ENCODE measurements around the gene ZFYVE26.
A peak's percentile ranks its signal among the peaks of the same experiment; 100 is the strongest.

Gene ZFYVE26

DNA sequence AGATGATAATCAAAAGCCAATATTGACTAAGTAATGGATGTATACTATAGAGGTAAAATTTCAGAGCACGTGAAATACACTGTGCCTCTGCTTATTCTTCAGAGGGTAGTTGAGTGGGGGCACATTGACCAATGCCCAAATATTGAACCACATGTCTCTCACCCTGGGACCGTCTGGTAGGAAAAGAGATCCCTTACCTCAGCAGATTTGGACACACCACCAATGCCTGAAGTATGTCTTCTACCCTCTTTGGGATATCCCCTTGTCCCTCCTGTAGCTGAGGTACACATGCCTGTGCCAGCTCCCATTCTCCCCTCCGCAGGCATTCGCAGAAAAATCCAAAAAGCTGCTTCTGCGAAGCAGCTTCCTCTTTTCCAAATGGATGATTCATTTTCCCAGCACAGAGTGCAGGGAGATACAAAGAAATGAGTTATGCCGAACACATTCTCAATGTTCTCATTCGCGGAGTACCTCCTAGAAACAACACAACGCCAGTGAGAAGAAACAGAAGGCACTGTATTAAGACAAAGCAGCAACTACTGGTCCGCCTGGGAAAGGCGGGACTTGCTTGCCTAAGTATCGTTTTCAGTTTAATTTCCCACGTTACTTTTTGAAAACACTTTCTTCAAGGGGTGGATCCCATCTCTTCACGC is 691 bp downstream of the ZFYVE26 start:
- H3K4me3 ChIP-seq (ENCODE audit: insufficient read depth, low read depth, low read length) = peak overlapping the region; percentile 87
- no peaks in the 10 kb centered on the region for H3K27me3 ChIP-seq (ENCODE audit: control insufficient read depth, insufficient read depth, low read length, poor library complexity, severe bottlenecking)
- H3K9me3 ChIP-seq (ENCODE audit: control insufficient read depth, low read length) = no peaks in the 10 kb centered on the region
- H3K36me3 ChIP-seq (ENCODE audit: control insufficient read depth, insufficient read depth, low read length) = peaks cover 6% of the 10 kb centered on the region
- H3K4me1 ChIP-seq (ENCODE audit: control insufficient read depth, insufficient read depth, low read length) = peaks cover 6% of the 10 kb centered on the region
- WGBS, 2 experiments = 7 to 10% methylated on average over 13 to 14 of the region's 14 CpGs
- H3K27ac ChIP-seq (ENCODE audit: insufficient read depth, low read depth, low read length, poor library complexity, severe bottlenecking) = peak overlapping the region; percentile 60

- WGBS, 2 experiments = 50 to 58% methylated on average over 1 to 2 of the region's 2 CpGs
- H3K27ac ChIP-seq (ENCODE audit: insufficient read depth, low read depth, low read length, poor library complexity, severe bottlenecking) = no peak overlapping the region
- peaks cover 6% of the 10 kb centered on the region for H3K4me1 ChIP-seq (ENCODE audit: control insufficient read depth, insufficient read depth, low read length)
- H3K9me3 ChIP-seq (ENCODE audit: control insufficient read depth, low read length) = no peaks in the 10 kb centered on the region
- H3K36me3 ChIP-seq (ENCODE audit: control insufficient read depth, insufficient read depth, low read length) = peaks cover 9% of the 10 kb centered on the region
- no peaks in the 10 kb centered on the region for H3K27me3 ChIP-seq (ENCODE audit: control insufficient read depth, insufficient read depth, low read length, poor library complexity, severe bottlenecking)
- no peak overlapping the region for H3K4me3 ChIP-seq (ENCODE audit: insufficient read depth, low read depth, low read length)
Observed at GRCh38 chr14:67814821-67815220, 1.6 kb downstream of the ZFYVE26 start.

DNA sequence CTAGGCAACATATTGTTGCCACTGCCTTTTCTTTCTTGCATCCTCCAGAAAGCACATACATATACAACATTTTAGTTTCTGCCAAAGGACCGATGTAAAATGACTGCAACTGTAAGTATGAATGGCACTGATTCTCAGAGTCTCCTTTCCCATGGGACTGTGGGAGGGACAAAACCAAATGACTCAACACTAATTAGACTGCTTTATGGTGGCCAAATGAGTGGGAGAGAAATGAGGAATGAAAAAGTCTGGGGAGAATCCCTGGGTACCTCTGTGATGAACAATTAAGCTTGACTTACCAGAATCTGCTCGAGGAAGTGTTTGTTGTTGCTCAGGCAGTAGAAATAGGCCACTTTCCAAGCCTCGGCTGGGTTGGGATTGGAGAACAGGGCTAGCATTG is 10.1 kb downstream of the ZFYVE26 start:
- 91 to 96% methylated on average over 3 of the region's 3 CpGs for WGBS, 2 experiments
- H3K4me1 ChIP-seq (ENCODE audit: control insufficient read depth, insufficient read depth, low read length) = no peaks in the 10 kb centered on the region
- no peak overlapping the region for H3K4me3 ChIP-seq (ENCODE audit: insufficient read depth, low read depth, low read length)
- no peak overlapping the region for H3K27ac ChIP-seq (ENCODE audit: insufficient read depth, low read depth, low read length, poor library complexity, severe bottlenecking)
- H3K9me3 ChIP-seq (ENCODE audit: control insufficient read depth, low read length) = no peaks in the 10 kb centered on the region
- peaks cover 43% of the 10 kb centered on the region for H3K36me3 ChIP-seq (ENCODE audit: control insufficient read depth, insufficient read depth, low read length)
- no peaks in the 10 kb centered on the region for H3K27me3 ChIP-seq (ENCODE audit: control insufficient read depth, insufficient read depth, low read length, poor library complexity, severe bottlenecking)

GRCh38 chr14:67800743-67801142 is 15.6 kb downstream of the ZFYVE26 start:
- WGBS, 2 experiments = 87 to 100% methylated on average over 2 to 3 of the region's 4 CpGs
- Histone ChIP-seq H3K9me3 (ENCODE audit: control insufficient read depth, low read length) (no peaks in the 10 kb centered on the region), H3K4me1 (ENCODE audit: control insufficient read depth, insufficient read depth, low read length) (no peaks in the 10 kb centered on the region), H3K4me3 (ENCODE audit: insufficient read depth, low read depth, low read length) (no peak overlapping the region), H3K27ac (ENCODE audit: insufficient read depth, low read depth, low read length, poor library complexity, severe bottlenecking) (no peak overlapping the region), H3K36me3 (ENCODE audit: control insufficient read depth, insufficient read depth, low read length) (peaks cover 54% of the 10 kb centered on the region), H3K27me3 (ENCODE audit: control insufficient read depth, insufficient read depth, low read length, poor library complexity, severe bottlenecking) (no peaks in the 10 kb centered on the region)

DNA sequence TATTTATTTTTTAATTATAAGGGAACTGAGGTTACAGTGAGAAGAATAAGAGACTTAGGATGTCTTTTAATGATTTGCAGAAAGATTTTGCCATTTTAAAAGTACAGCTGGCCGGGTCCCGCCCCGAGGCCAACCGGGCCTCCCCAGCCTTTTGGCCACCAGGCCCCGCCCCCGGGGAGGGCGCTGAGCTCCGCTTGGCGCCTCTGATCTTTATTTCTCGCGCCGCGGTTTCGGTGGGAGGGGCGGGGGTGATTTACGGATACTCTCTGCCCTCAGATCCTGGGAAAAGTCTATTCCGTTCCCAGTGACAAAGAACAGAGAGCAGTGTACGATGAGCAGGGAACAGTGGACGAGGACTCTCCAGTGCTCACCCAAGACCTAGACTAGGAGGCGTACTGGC is 17.7 kb downstream of the ZFYVE26 start:
- H3K4me1 ChIP-seq (ENCODE audit: control insufficient read depth, insufficient read depth, low read length) = no peaks in the 10 kb centered on the region
- no peaks in the 10 kb centered on the region for H3K27me3 ChIP-seq (ENCODE audit: control insufficient read depth, insufficient read depth, low read length, poor library complexity, severe bottlenecking)
- H3K4me3 ChIP-seq (ENCODE audit: insufficient read depth, low read depth, low read length) = no peak overlapping the region
- peaks cover 47% of the 10 kb centered on the region for H3K36me3 ChIP-seq (ENCODE audit: control insufficient read depth, insufficient read depth, low read length)
- no peak overlapping the region for H3K27ac ChIP-seq (ENCODE audit: insufficient read depth, low read depth, low read length, poor library complexity, severe bottlenecking)
- H3K9me3 ChIP-seq (ENCODE audit: control insufficient read depth, low read length) = no peaks in the 10 kb centered on the region
- WGBS, 2 experiments = 93 to 94% methylated on average over 20 of the region's 20 CpGs

DNA sequence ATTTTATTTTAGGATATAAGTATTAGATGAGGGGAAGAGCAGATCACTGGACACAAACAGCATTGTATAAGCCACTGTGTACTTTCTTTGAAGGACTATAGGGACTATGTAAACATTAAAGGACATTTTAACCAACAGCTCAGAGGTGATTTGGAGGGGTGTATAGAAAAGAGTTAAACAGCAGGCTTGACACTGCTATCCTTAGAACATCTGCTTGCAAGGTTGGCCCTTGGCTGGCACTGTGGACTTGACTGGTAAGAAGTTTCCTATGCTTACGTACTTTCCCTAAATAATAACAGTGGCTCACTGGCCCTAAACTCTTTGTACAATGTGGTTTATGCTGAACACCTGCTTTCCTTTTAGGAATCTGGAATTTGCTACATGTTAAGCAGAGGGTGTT is 28.7 kb downstream of the ZFYVE26 start:
- Histone ChIP-seq H3K36me3 (ENCODE audit: control insufficient read depth, insufficient read depth, low read length) (peaks cover 38% of the 10 kb centered on the region), H3K27ac (ENCODE audit: insufficient read depth, low read depth, low read length, poor library complexity, severe bottlenecking) (no peak overlapping the region)
- WGBS, 2 experiments = 94 to 97% methylated on average over 1 of the region's 1 CpG

DNA sequence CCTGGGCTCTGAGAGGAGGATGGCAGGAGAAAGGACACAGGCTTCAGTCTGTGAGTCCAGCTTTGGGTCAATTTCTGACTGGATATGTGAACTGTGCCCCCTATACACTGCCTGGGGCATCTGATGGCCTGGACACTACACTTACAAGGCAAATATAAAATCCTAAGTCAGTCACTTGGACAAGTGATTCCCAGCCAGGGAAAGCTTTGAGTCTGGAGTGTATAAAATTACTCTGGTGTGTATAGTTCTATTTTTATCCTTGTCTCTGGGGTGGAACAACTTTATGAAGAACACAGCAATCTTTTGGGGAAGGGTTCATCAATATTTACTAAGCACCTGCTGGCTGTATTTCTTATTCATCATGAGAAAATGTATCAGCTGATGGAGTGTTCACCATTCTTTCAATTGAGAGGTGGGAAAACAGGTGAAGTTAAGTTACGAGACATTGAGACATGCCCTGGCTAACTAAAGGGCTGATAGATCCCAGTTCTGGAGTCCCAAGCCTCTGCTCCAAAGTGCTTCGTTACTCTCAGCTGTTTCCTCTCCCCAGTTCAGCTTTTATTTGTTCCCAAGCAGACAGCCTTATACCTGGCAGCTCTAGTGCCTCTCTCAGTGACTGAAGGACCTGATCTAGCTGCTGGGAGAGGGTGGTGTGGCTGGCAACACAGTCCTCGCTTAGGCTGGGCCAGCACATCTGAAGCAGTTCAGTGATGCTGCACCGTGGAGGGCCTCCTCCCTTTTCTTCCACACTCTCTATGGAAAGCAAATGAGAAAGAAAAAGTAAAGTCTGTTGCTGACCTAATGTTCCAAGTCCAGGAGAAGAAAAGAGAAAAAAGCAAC is 30.9 kb downstream of the ZFYVE26 start:
- Histone ChIP-seq H3K36me3 (ENCODE audit: control insufficient read depth, insufficient read depth, low read length) (peaks cover 40% of the 10 kb centered on the region), H3K27me3 (ENCODE audit: control insufficient read depth, insufficient read depth, low read length, poor library complexity, severe bottlenecking) (no peaks in the 10 kb centered on the region), H3K9me3 (ENCODE audit: control insufficient read depth, low read length) (no peaks in the 10 kb centered on the region), H3K27ac (ENCODE audit: insufficient read depth, low read depth, low read length, poor library complexity, severe bottlenecking) (no peak overlapping the region), H3K4me1 (ENCODE audit: control insufficient read depth, insufficient read depth, low read length) (no peaks in the 10 kb centered on the region), H3K4me3 (ENCODE audit: insufficient read depth, low read depth, low read length) (no peak overlapping the region)
- 92 to 97% methylated on average over 3 to 4 of the region's 4 CpGs for WGBS, 2 experiments

More for the DNA sequence above, 28.7 kb downstream of the ZFYVE26 start:
- no peaks in the 10 kb centered on the region for H3K9me3 ChIP-seq (ENCODE audit: control insufficient read depth, low read length)
- H3K27me3 ChIP-seq (ENCODE audit: control insufficient read depth, insufficient read depth, low read length, poor library complexity, severe bottlenecking) = no peaks in the 10 kb centered on the region
- no peak overlapping the region for H3K4me3 ChIP-seq (ENCODE audit: insufficient read depth, low read depth, low read length)
- H3K4me1 ChIP-seq (ENCODE audit: control insufficient read depth, insufficient read depth, low read length) = no peaks in the 10 kb centered on the region

- Histone ChIP-seq H3K4me1 (ENCODE audit: control insufficient read depth, insufficient read depth, low read length) (no peaks in the 10 kb centered on the region), H3K27ac (ENCODE audit: insufficient read depth, low read depth, low read length, poor library complexity, severe bottlenecking) (no peak overlapping the region), H3K36me3 (ENCODE audit: control insufficient read depth, insufficient read depth, low read length) (peaks cover 39% of the 10 kb centered on the region), H3K9me3 (ENCODE audit: control insufficient read depth, low read length) (no peaks in the 10 kb centered on the region), H3K27me3 (ENCODE audit: control insufficient read depth, insufficient read depth, low read length, poor library complexity, severe bottlenecking) (no peaks in the 10 kb centered on the region), H3K4me3 (ENCODE audit: insufficient read depth, low read depth, low read length) (no peak overlapping the region)
- 92 to 95% methylated on average over 5 of the region's 5 CpGs for WGBS, 2 experiments
Observed at GRCh38 chr14:67784244-67784823, 32.1 kb downstream of the ZFYVE26 start.

GRCh38 chr14:67782090-67782489 is 34.3 kb downstream of the ZFYVE26 start:
- Histone ChIP-seq H3K4me3 (ENCODE audit: insufficient read depth, low read depth, low read length) (no peak overlapping the region), H3K27ac (ENCODE audit: insufficient read depth, low read depth, low read length, poor library complexity, severe bottlenecking) (no peak overlapping the region), H3K4me1 (ENCODE audit: control insufficient read depth, insufficient read depth, low read length) (no peaks in the 10 kb centered on the region), H3K27me3 (ENCODE audit: control insufficient read depth, insufficient read depth, low read length, poor library complexity, severe bottlenecking) (no peaks in the 10 kb centered on the region), H3K9me3 (ENCODE audit: control insufficient read depth, low read length) (no peaks in the 10 kb centered on the region), H3K36me3 (ENCODE audit: control insufficient read depth, insufficient read depth, low read length) (peaks cover 48% of the 10 kb centered on the region)
- 65 to 66% methylated on average over 3 of the region's 3 CpGs for WGBS, 2 experiments

DNA sequence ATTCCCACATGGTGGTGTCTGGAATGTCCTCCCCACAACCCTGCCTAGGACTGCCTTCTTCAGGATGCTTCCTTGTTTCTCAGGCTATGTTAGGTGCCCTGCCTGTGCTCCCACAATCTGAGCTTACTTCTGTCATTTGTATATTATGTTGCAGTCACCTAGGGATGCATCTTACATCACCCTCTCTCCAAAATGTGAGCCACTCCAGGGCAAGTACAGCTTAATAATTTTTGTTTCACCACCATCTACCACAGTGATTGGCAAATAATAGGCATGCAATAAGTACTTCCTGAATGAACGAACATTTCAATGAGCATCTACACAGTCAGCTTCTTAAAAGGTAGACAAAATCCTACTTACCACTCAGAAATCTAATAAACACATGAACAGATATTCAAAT is 37.6 kb downstream of the ZFYVE26 start:
- 86 to 95% methylated on average over 1 of the region's 1 CpG for WGBS, 2 experiments
- peaks cover 54% of the 10 kb centered on the region for H3K36me3 ChIP-seq (ENCODE audit: control insufficient read depth, insufficient read depth, low read length)

More for the DNA sequence above, 37.6 kb downstream of the ZFYVE26 start:
- no peaks in the 10 kb centered on the region for H3K27me3 ChIP-seq (ENCODE audit: control insufficient read depth, insufficient read depth, low read length, poor library complexity, severe bottlenecking)
- no peaks in the 10 kb centered on the region for H3K4me1 ChIP-seq (ENCODE audit: control insufficient read depth, insufficient read depth, low read length)
- H3K27ac ChIP-seq (ENCODE audit: insufficient read depth, low read depth, low read length, poor library complexity, severe bottlenecking) = no peak overlapping the region
- no peak overlapping the region for H3K4me3 ChIP-seq (ENCODE audit: insufficient read depth, low read depth, low read length)
- H3K9me3 ChIP-seq (ENCODE audit: control insufficient read depth, low read length) = no peaks in the 10 kb centered on the region

Measured in ectodermal cell (in vitro differentiated cells).